GM23338 (cell line): ENCODE data around the gene DCLRE1B. TPM values are rescaled to one million over a fixed set of nuclear protein-coding genes. Genes with fewer than 3 reads are reported as not detected.

Experiments used
- ATAC-seq: fragments of 200-7000 bp; cut with Tn5 transposase; 3 replicates; pipeline ENCODE4 v1.9.1; 2020
- DNase-seq: peaks from one replicate; pipeline ENCODE4 v3.0.0-alpha.2; 2015; ENCODE audit warnings: low spot score
- H2AFZ ChIP-seq: fragments of 200-600 bp; sonication (generic); 2 replicates; pipeline ENCODE4 v1.8.0; 2016; ENCODE audit warnings: antibody characterized with exemption, mild to moderate bottlenecking, moderate library complexity
- H3F3A ChIP-seq: fragments of 200-600 bp; sonication (generic); replicated peaks from 2 replicates; pipeline ENCODE4 v1.8.0; 2017; ENCODE audit warnings: antibody characterized with exemption, mixed run types, low read depth
- H3K27ac ChIP-seq: fragments of 200-600 bp; sonication (generic); 2 replicates; pipeline ENCODE4 v1.6.1; 2016; ENCODE audit warnings: low read depth
- H3K27me3 ChIP-seq: fragments of 200-600 bp; sonication (generic); 2 replicates; pipeline ENCODE4 v1.8.0; 2016; ENCODE audit warnings: mild to moderate bottlenecking, mixed run types, moderate library complexity; ENCODE audit not compliant: insufficient read depth
- H3K36me3 ChIP-seq: fragments of 200-600 bp; sonication (generic); 2 replicates; pipeline ENCODE4 v1.8.0; 2016; ENCODE audit warnings: mild to moderate bottlenecking; ENCODE audit not compliant: insufficient read depth
- H3K4me1 ChIP-seq: fragments of 200-600 bp; sonication (generic); 2 replicates; pipeline ENCODE4 v1.8.0; 2016; ENCODE audit warnings: mild to moderate bottlenecking, moderate library complexity; ENCODE audit not compliant: insufficient read depth
- H3K4me2 ChIP-seq: fragments of 200-600 bp; sonication (generic); 2 replicates; pipeline ENCODE4 v1.7.1; 2017; ENCODE audit warnings: mixed run types
- H3K4me3 ChIP-seq: fragments of 200-600 bp; sonication (generic); 2 replicates; pipeline ENCODE4 v1.6.1; 2016; ENCODE audit warnings: mixed run types
- H3K79me2 ChIP-seq: fragments of 200-600 bp; sonication (generic); replicated peaks from 2 replicates; pipeline ENCODE4 v1.8.0; 2017; ENCODE audit warnings: mild to moderate bottlenecking; ENCODE audit not compliant: insufficient read depth
- H3K9me2 ChIP-seq: fragments of 200-600 bp; sonication (generic); 2 replicates; pipeline ENCODE4 v1.8.0; 2017; ENCODE audit not compliant: insufficient read depth
- H4K20me1 ChIP-seq: fragments of 200-600 bp; sonication (generic); replicated peaks from 2 replicates; pipeline ENCODE4 v1.8.0; 2017; ENCODE audit warnings: mild to moderate bottlenecking; ENCODE audit not compliant: insufficient read depth
- H3K27ac Mint-ChIP-seq: 2 replicates; pipeline ENCODE4 v1.8.0; 2020; ENCODE audit warnings: inconsistent platforms, mild to moderate bottlenecking, moderate library complexity, mixed read lengths
- H3K27me3 Mint-ChIP-seq: 3 replicates; pipeline ENCODE4 v1.8.0; 2022; ENCODE audit warnings: low read depth, mild to moderate bottlenecking, moderate library complexity, mixed read lengths, inconsistent platforms; ENCODE audit not compliant: insufficient read depth, poor library complexity
- H3K36me3 Mint-ChIP-seq: 3 replicates; pipeline ENCODE4 v1.8.0; 2021; ENCODE audit warnings: low read depth, mild to moderate bottlenecking, inconsistent platforms, moderate library complexity, mixed read lengths
- H3K4me1 Mint-ChIP-seq: 3 replicates; pipeline ENCODE4 v1.8.0; 2020; ENCODE audit warnings: mild to moderate bottlenecking, inconsistent platforms, mixed read lengths
- H3K4me3 Mint-ChIP-seq: 3 replicates; pipeline ENCODE4 v1.8.0; 2021; ENCODE audit warnings: moderate library complexity, mild to moderate bottlenecking, inconsistent platforms, mixed read lengths
- H3K9me3 Mint-ChIP-seq: 3 replicates; pipeline ENCODE4 v1.8.0; 2020; ENCODE audit warnings: moderate library complexity, mild to moderate bottlenecking, inconsistent platforms, mixed read lengths
- CREB1 ChIP-seq: fragments of 250-450 bp; sonication (Bioruptor Pico); IDR thresholded peaks from 2 replicates; pipeline ENCODE4 v1.5.0; 2020; ENCODE audit warnings: low read depth, mild to moderate bottlenecking, moderate library complexity
- ETS1 ChIP-seq: IDR thresholded peaks from 2 replicates; pipeline ENCODE4 v1.6.1; 2016; ENCODE audit warnings: antibody characterized with exemption
- EZH2 ChIP-seq: fragments of 200-600 bp; sonication (generic); IDR thresholded peaks from one replicate; pipeline ENCODE4 v1.8.0; 2017; ENCODE audit warnings: antibody characterized with exemption, mild to moderate bottlenecking, low read depth; ENCODE audit not compliant: unreplicated experiment
- EZH2phosphoT487 ChIP-seq: fragments of 200-600 bp; sonication (generic); IDR thresholded peaks from one replicate; pipeline ENCODE4 v1.8.1; 2018; ENCODE audit warnings: antibody characterized with exemption; ENCODE audit not compliant: unreplicated experiment
- JUNB ChIP-seq: IDR thresholded peaks from one replicate; pipeline ENCODE4 v1.6.1; 2016; ENCODE audit warnings: antibody characterized with exemption; ENCODE audit not compliant: unreplicated experiment
- NANOG ChIP-seq: IDR thresholded peaks from 2 replicates; pipeline ENCODE4 v1.6.1; 2016; ENCODE audit warnings: antibody characterized with exemption, borderline replicate concordance
- POLR2AphosphoS5 ChIP-seq: IDR thresholded peaks from 2 replicates; pipeline ENCODE4 v1.6.1; 2016; ENCODE audit warnings: antibody characterized with exemption, low read depth
- REST ChIP-seq: IDR thresholded peaks from one replicate; pipeline ENCODE4 v1.6.1; 2018; ENCODE audit warnings: antibody characterized with exemption; ENCODE audit not compliant: unreplicated experiment
- STAT1 ChIP-seq: IDR thresholded peaks from one replicate; pipeline ENCODE4 v1.6.1; 2016; ENCODE audit warnings: antibody characterized with exemption; ENCODE audit not compliant: unreplicated experiment
- ZNF114 ChIP-seq: fragments of 250-450 bp; sonication (Bioruptor Pico); IDR thresholded peaks from 2 replicates; pipeline ENCODE4 v1.5.0; 2020; ENCODE audit warnings: mild to moderate bottlenecking, moderate library complexity
- ZNF331 ChIP-seq: fragments of 250-450 bp; sonication (Bioruptor Pico); IDR thresholded peaks from 2 replicates; pipeline ENCODE4 v1.5.0; 2020; ENCODE audit warnings: low read depth, mild to moderate bottlenecking, moderate library complexity
- polyA plus RNA-seq: library from polyadenylated mRNA; unstranded; fragments of >200 nt; fragmentation: Nextera tagmentation; extraction: Ambion mirVana; gene quantifications from 2 replicates; pipeline ENCODE4 v1.2.1, GENCODE V29; 2016
- total RNA-seq: library from RNA; depleted of rRNA; stranded (reverse); fragments of >200 nt; shearing (Covaris generic); gene quantifications from 2 replicates; pipeline ENCODE4 v1.2.3, GENCODE V29; 2014
- TF ChIP-seq, protein P1 (sequence below), 2 experiments: fragments of 200-600 bp in 1 of 2; sonication (generic) in 1 of 2; conservative IDR thresholded peaks; 2 replicates each; pipeline versions ENCODE4 v1.5.1 to v1.6.1; 2016 to 2017; ENCODE audit warnings: antibody characterized with exemption in 2 of 2, low read depth in 2 of 2, mild to moderate bottlenecking in 2 of 2, moderate library complexity in 1 of 2

The DCLRE1B gene
- total and polyA plus RNA-seq, 2 experiments from 2014 or later = 6.3 to 9.7 TPM

GRCh38 chr1:113876176-113876575, 28.9 kb upstream of the DCLRE1B start (continued):
- no peak for TF ChIP-seq EZH2phosphoT487
- TF ChIP-seq ZNF114 (CRISPR knock-in tag) = no peak
- no peak for TF ChIP-seq CREB1 (CRISPR knock-in tag)
- no peak for TF ChIP-seq JUNB
- TF ChIP-seq NANOG = no peak
- TF ChIP-seq EZH2 = no peak
- TF ChIP-seq, protein P1, sequence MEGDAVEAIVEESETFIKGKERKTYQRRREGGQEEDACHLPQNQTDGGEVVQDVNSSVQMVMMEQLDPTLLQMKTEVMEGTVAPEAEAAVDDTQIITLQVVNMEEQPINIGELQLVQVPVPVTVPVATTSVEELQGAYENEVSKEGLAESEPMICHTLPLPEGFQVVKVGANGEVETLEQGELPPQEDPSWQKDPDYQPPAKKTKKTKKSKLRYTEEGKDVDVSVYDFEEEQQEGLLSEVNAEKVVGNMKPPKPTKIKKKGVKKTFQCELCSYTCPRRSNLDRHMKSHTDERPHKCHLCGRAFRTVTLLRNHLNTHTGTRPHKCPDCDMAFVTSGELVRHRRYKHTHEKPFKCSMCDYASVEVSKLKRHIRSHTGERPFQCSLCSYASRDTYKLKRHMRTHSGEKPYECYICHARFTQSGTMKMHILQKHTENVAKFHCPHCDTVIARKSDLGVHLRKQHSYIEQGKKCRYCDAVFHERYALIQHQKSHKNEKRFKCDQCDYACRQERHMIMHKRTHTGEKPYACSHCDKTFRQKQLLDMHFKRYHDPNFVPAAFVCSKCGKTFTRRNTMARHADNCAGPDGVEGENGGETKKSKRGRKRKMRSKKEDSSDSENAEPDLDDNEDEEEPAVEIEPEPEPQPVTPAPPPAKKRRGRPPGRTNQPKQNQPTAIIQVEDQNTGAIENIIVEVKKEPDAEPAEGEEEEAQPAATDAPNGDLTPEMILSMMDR (conservative IDR thresholded peaks at IDR 0.05; ENCODE audit: low read depth in 2 of 2) = no peak

DNA sequence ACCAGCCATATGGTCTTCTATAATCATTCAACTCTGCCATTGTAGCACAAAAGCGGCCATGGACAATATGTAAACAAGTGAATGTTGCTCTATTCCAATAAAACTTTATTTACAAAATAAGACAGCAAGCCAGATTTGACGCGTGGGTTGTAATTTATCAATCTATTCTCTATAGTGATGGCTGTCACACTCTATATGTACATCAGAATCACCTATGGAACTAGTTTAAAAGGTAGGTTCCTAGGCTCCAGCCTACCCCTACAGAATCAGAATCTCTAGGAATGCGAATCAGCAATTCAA, 25.4 kb upstream of the DCLRE1B start:
- Histone ChIP-seq H3K27me3 (no peaks in the 10 kb centered on the region), H3K4me3 (no peak overlapping the region), H3K27ac (no peak overlapping the region), H4K20me1 (no peaks in the 10 kb centered on the region), H3K4me1 (peaks cover 11% of the 10 kb centered on the region; the same call in 1 of the 2 replicates), H3K79me2 (no peaks in the 10 kb centered on the region), H3K9me2 (no peaks in the 10 kb centered on the region; the same call in 1 of the 2 replicates), H2AFZ (peak overlapping the region; percentile 64; the same call in 1 of the 2 replicates), H3K4me2 (no peak overlapping the region), H3F3A (no peaks in the 10 kb centered on the region), H3K36me3 (no peaks in the 10 kb centered on the region)
- H3K36me3 Mint-ChIP-seq = no peaks in the 10 kb centered on the region
- no peak overlapping the region for H3K4me3 Mint-ChIP-seq
- ATAC-seq (no peak), DNase-seq (no peak)
- no peak overlapping the region for H3K27ac Mint-ChIP-seq
- H3K9me3 Mint-ChIP-seq = no peaks in the 10 kb centered on the region
- no peaks in the 10 kb centered on the region for H3K27me3 Mint-ChIP-seq
- peaks cover 6% of the 10 kb centered on the region; the same call in 2 of the 3 replicates for H3K4me1 Mint-ChIP-seq
- no peak for TF ChIP-seq ETS1
- no peak for TF ChIP-seq EZH2phosphoT487
- no peak for TF ChIP-seq POLR2AphosphoS5
- TF ChIP-seq ZNF114 (CRISPR knock-in tag) = no peak
- TF ChIP-seq ZNF331 (CRISPR knock-in tag) = no peak
- TF ChIP-seq, protein P1 (conservative IDR thresholded peaks at IDR 0.05; ENCODE audit: low read depth in 2 of 2) = no peak
- TF ChIP-seq STAT1 = no peak
- no peak for TF ChIP-seq NANOG
- no peak for TF ChIP-seq REST
- no peak for TF ChIP-seq EZH2
